Neural progenitor cell (in vitro differentiated cells): ENCODE data around the gene NGF. TPM values are rescaled to one million over a fixed set of nuclear protein-coding genes. Genes with fewer than 3 reads are reported as not detected.

ENCODE experiments used
- DNase-seq: peaks from one replicate; pipeline ENCODE4 v3.0.0-alpha.2; 2016; ENCODE audit warnings: low spot score
- H2AFZ ChIP-seq: fragments of 200-600 bp; sonication (generic); replicated peaks from 2 replicates; pipeline ENCODE4 v1.6.1; 2016; ENCODE audit warnings: antibody characterized with exemption
- H3F3A ChIP-seq: fragments of 200-600 bp; sonication (generic); 2 replicates; pipeline ENCODE4 v1.6.1; 2016; ENCODE audit warnings: antibody characterized with exemption, low read depth
- H3K27ac ChIP-seq: fragments of 200-600 bp; sonication (generic); 2 replicates; pipeline ENCODE4 v1.5.1; 2016; ENCODE audit warnings: mild to moderate bottlenecking
- H3K27me3 ChIP-seq: fragments of 200-600 bp; sonication (generic); 2 replicates; pipeline ENCODE4 v1.6.1; 2016; ENCODE audit warnings: mild to moderate bottlenecking, moderate library complexity
- H3K36me3 ChIP-seq: fragments of 200-600 bp; sonication (generic); 2 replicates; pipeline ENCODE4 v1.5.1; 2016
- H3K4me1 ChIP-seq: fragments of 200-600 bp; sonication (generic); 2 replicates; pipeline ENCODE4 v1.6.1; 2016; ENCODE audit warnings: mixed run types
- H3K4me2 ChIP-seq: fragments of 200-600 bp; sonication (generic); 2 replicates; pipeline ENCODE4 v1.6.1; 2016
- H3K4me3 ChIP-seq: fragments of 200-600 bp; sonication (generic); 2 replicates; pipeline ENCODE4 v1.5.1; 2016
- H3K79me2 ChIP-seq: fragments of 200-600 bp; sonication (generic); 2 replicates; pipeline ENCODE4 v1.6.1; 2016; ENCODE audit warnings: low read depth
- H3K9ac ChIP-seq: fragments of 200-600 bp; sonication (generic); 2 replicates; pipeline ENCODE4 v1.6.1; 2016
- H3K9me3 ChIP-seq: fragments of 200-600 bp; sonication (generic); 2 replicates; pipeline ENCODE4 v1.5.1; 2016; ENCODE audit warnings: low read depth
- H4K20me1 ChIP-seq: fragments of 200-600 bp; sonication (generic); 2 replicates; pipeline ENCODE4 v1.6.1; 2016; ENCODE audit warnings: low read depth
- H3K27ac Mint-ChIP-seq: 3 replicates; pipeline ENCODE4 v1.8.0; 2021; ENCODE audit warnings: mixed read lengths
- H3K27me3 Mint-ChIP-seq: 2 replicates; pipeline ENCODE4 v1.8.0; 2022; ENCODE audit warnings: low read depth, mild to moderate bottlenecking, inconsistent platforms, moderate library complexity, mixed read lengths; ENCODE audit not compliant: insufficient read depth
- H3K36me3 Mint-ChIP-seq: 3 replicates; pipeline ENCODE4 v1.8.0; 2021; ENCODE audit warnings: mixed read lengths
- H3K4me1 Mint-ChIP-seq: 3 replicates; pipeline ENCODE4 v1.8.0; 2021; ENCODE audit warnings: mixed read lengths
- H3K4me3 Mint-ChIP-seq: 3 replicates; pipeline ENCODE4 v1.8.0; 2021; ENCODE audit warnings: mild to moderate bottlenecking, moderate library complexity, mixed read lengths
- H3K9me3 Mint-ChIP-seq: 3 replicates; pipeline ENCODE4 v1.8.0; 2020; ENCODE audit warnings: mixed read lengths
- EZH2 ChIP-seq: fragments of 200-600 bp; sonication (generic); IDR thresholded peaks from 2 replicates; pipeline ENCODE4 v1.6.1; 2017; ENCODE audit warnings: antibody characterized with exemption, mild to moderate bottlenecking, moderate library complexity
- EZH2phosphoT487 ChIP-seq: fragments of 200-600 bp; sonication (generic); IDR thresholded peaks from 2 replicates; pipeline ENCODE4 v1.6.1; 2017; ENCODE audit warnings: antibody characterized with exemption
- total RNA-seq: library from RNA; depleted of rRNA; stranded (reverse); fragments of >200 nt; gene quantifications from 2 replicates; pipeline ENCODE4 v1.2.3, GENCODE V29; 2015; ENCODE audit warnings: low replicate concordance
- TF ChIP-seq, protein P1 (sequence below): fragments of 200-600 bp; sonication (generic); IDR thresholded peaks from 2 replicates; pipeline ENCODE4 v1.5.1; 2017; ENCODE audit warnings: antibody characterized with exemption, mild to moderate bottlenecking

The NGF gene
- total RNA-seq, 1 donor from 2014 or later = not detected

DNA sequence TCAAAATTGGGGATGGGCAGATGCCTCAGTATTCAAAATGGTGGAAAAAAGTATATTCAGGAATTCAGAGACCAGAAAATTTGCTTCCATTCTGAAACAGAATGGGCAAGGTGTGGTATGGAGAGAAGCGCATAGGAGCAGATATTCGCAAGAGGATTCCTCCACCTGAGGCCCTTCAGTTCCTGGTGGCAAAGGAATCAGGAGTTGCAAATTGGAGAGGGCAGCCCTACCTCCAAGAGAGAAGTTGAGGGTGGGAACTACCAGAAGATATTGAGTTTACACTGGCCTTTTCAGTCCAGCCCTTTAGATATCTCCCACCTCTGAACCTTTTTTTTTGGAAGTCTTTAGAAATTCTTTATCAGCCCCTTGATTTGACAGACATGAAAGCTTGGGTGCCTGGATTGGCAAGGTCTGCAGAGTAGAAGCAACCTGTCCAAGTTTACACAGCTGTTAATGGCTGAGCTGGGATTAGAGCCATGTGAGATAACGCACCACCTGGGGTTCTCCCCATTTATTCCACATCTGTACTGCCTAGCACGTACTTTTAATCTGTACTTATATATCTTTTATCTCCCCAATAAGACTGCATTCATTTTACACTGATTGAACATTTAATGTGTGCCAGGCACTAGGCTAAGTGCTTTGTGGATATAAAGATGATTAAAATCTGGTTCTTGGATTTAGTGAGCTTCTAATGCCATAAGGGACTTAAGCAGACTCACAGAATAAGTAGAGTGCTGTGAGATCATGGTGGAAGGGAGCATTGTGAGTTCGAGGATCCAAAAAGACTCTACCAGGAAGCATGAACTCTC lies 99.5 kb downstream of the NGF start:
- Histone ChIP-seq H3K27ac (no peak overlapping the region), H4K20me1 (no peaks in the 10 kb centered on the region), H3K9ac (no peak overlapping the region), H3K36me3 (no peaks in the 10 kb centered on the region), H3F3A (no peaks in the 10 kb centered on the region), H3K4me2 (no peak overlapping the region), H3K9me3 (no peaks in the 10 kb centered on the region), H2AFZ (no peak overlapping the region), H3K4me1 (no peaks in the 10 kb centered on the region), H3K4me3 (no peak overlapping the region), H3K27me3 (no peaks in the 10 kb centered on the region), H3K79me2 (no peaks in the 10 kb centered on the region)
- H3K27me3 Mint-ChIP-seq = peaks cover 3% of the 10 kb centered on the region
- H3K4me3 Mint-ChIP-seq = no peak overlapping the region
- no peak for TF ChIP-seq EZH2phosphoT487
- no peak for DNase-seq
- no peaks in the 10 kb centered on the region for H3K4me1 Mint-ChIP-seq
- H3K27ac Mint-ChIP-seq = no peak overlapping the region
- no peaks in the 10 kb centered on the region for H3K9me3 Mint-ChIP-seq
- H3K36me3 Mint-ChIP-seq = no peaks in the 10 kb centered on the region

DNA sequence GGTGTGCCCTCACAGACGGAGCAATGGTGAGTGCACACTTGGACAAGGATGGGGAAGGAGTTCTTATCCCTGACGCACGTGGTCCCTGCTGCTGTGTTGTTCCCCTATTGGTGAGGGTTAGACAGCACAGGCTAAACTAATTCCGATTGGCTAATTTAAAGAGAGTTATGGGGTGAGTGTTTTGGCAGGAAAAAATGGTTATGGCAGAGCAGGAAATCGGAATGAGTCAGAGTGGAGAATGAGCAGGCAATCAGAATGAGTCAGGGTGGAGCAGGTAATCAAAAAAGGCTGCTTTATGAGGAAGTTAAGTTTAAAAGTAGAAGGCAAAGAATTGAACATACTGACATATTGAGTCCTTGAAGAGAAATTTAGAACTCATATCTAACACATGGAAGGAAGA lies 100.5 kb downstream of the NGF start:
- Histone ChIP-seq H3K4me1 (no peaks in the 10 kb centered on the region), H3F3A (no peaks in the 10 kb centered on the region), H3K79me2 (no peaks in the 10 kb centered on the region), H3K27ac (no peak overlapping the region), H3K9ac (no peak overlapping the region), H3K36me3 (no peaks in the 10 kb centered on the region), H3K4me2 (no peak overlapping the region), H3K9me3 (no peaks in the 10 kb centered on the region), H2AFZ (no peak overlapping the region), H3K4me3 (no peak overlapping the region), H3K27me3 (no peaks in the 10 kb centered on the region), H4K20me1 (no peaks in the 10 kb centered on the region)
- peaks cover 3% of the 10 kb centered on the region for H3K27me3 Mint-ChIP-seq
- TF ChIP-seq EZH2 (no peak), EZH2phosphoT487 (no peak)
- TF ChIP-seq, protein P1, sequence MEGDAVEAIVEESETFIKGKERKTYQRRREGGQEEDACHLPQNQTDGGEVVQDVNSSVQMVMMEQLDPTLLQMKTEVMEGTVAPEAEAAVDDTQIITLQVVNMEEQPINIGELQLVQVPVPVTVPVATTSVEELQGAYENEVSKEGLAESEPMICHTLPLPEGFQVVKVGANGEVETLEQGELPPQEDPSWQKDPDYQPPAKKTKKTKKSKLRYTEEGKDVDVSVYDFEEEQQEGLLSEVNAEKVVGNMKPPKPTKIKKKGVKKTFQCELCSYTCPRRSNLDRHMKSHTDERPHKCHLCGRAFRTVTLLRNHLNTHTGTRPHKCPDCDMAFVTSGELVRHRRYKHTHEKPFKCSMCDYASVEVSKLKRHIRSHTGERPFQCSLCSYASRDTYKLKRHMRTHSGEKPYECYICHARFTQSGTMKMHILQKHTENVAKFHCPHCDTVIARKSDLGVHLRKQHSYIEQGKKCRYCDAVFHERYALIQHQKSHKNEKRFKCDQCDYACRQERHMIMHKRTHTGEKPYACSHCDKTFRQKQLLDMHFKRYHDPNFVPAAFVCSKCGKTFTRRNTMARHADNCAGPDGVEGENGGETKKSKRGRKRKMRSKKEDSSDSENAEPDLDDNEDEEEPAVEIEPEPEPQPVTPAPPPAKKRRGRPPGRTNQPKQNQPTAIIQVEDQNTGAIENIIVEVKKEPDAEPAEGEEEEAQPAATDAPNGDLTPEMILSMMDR = no peak
- H3K4me1 Mint-ChIP-seq = no peaks in the 10 kb centered on the region
- no peaks in the 10 kb centered on the region for H3K36me3 Mint-ChIP-seq
- H3K27ac Mint-ChIP-seq = no peak overlapping the region
- no peak overlapping the region for H3K4me3 Mint-ChIP-seq
- no peak for DNase-seq
- H3K9me3 Mint-ChIP-seq = no peaks in the 10 kb centered on the region

DNA sequence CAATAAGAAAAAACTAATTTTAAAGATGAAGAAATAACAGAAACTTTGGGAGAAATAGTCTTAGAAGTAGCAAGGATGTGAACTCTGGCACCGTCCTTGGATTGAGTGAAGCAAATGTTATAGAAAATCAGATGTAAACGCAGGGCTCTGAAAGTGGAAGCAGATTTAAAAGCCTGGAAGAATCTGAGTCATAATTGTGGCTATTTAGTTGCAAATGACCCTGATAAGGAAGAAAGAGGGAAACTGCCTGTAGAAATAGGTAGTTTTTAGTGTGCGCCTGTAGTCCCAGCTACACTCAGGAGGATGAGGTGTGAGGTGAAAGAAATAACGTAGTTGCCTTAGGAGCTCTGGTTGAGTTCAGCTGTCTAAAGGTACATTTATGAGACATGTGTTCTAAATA lies 101.0 kb downstream of the NGF start:
- no peak overlapping the region for H3K27ac ChIP-seq
- no peaks in the 10 kb centered on the region for H3K79me2 ChIP-seq
- no peaks in the 10 kb centered on the region for H3K36me3 ChIP-seq
- peak overlapping the region; percentile 0 for H2AFZ ChIP-seq
- H3K4me2 ChIP-seq = no peak overlapping the region
- H3F3A ChIP-seq = no peaks in the 10 kb centered on the region
- H3K4me1 ChIP-seq = no peaks in the 10 kb centered on the region
- Mint-ChIP-seq H3K4me1 (no peaks in the 10 kb centered on the region), H3K36me3 (no peaks in the 10 kb centered on the region), H3K4me3 (no peak overlapping the region), H3K9me3 (no peaks in the 10 kb centered on the region), H3K27me3 (peaks cover 3% of the 10 kb centered on the region), H3K27ac (no peak overlapping the region)
- H3K27me3 ChIP-seq = no peaks in the 10 kb centered on the region
- H4K20me1 ChIP-seq = no peaks in the 10 kb centered on the region
- no peak overlapping the region for H3K4me3 ChIP-seq
- TF ChIP-seq EZH2phosphoT487 (no peak), EZH2 (no peak)
- TF ChIP-seq, protein P1 = no peak
- DNase-seq = no peak
- H3K9ac ChIP-seq = no peak overlapping the region
- no peaks in the 10 kb centered on the region for H3K9me3 ChIP-seq

Other genes starting within 250 kb of the NGF start
- gene TSPAN2, start 248.7 kb downstream of the NGF start, total RNA-seq = 19.0 and 19.7 TPM in 2 replicates